ACC112 (cell line): Measurements from ENCODE around the gene KCNJ4.

Experiments used
- H2AFZ ChIP-seq: fragments of 200-600 bp; sonication (generic); one replicate; pipeline ENCODE4 v1.6.0; 2017; ENCODE audit warnings: antibody characterized with exemption, low read length; ENCODE audit not compliant: unreplicated experiment
- H3K27ac ChIP-seq: fragments of 200-600 bp; sonication (generic); 2 replicates; pipeline ENCODE4 v1.5.1; 2014; ENCODE audit warnings: low read depth, mild to moderate bottlenecking, antibody characterized with exemption, low read length, moderate library complexity
- H3K27me3 ChIP-seq: fragments of 200-600 bp; sonication (generic); 2 replicates; pipeline ENCODE4 v1.6.1; 2014; ENCODE audit warnings: mild to moderate bottlenecking, antibody characterized with exemption, low read length, moderate library complexity, mixed read lengths; ENCODE audit not compliant: insufficient read depth
- H3K36me3 ChIP-seq: fragments of 200-600 bp; sonication (generic); 2 replicates; pipeline ENCODE4 v1.6.1; 2016; ENCODE audit warnings: mild to moderate bottlenecking, antibody characterized with exemption, low read length, moderate library complexity, mixed read lengths; ENCODE audit not compliant: insufficient read depth
- H3K4me1 ChIP-seq: fragments of 200-600 bp; sonication (generic); one replicate; pipeline ENCODE4 v1.6.1; 2016; ENCODE audit warnings: low read length, mixed read lengths; ENCODE audit not compliant: insufficient read depth, unreplicated experiment, control insufficient read depth
- H3K4me3 ChIP-seq: fragments of 200-600 bp; sonication (generic); 2 replicates; pipeline ENCODE4 v1.5.1; 2014; ENCODE audit warnings: mild to moderate bottlenecking, low read depth, low read length
- H3K79me2 ChIP-seq: fragments of 200-600 bp; sonication (generic); one replicate; pipeline ENCODE4 v1.6.0; 2016; ENCODE audit warnings: low read length; ENCODE audit not compliant: control insufficient read depth, unreplicated experiment, insufficient read depth

The KCNJ4 gene

GRCh38 chr22:38461414-38462081 lies 6.5 kb upstream of the KCNJ4 start:
- no peak overlapping the region for H2AFZ ChIP-seq
- H3K79me2 ChIP-seq: no peaks in the 10 kb centered on the region
- H3K4me3 ChIP-seq: no peak overlapping the region
- peaks cover 18% of the 10 kb centered on the region for H3K27me3 ChIP-seq
- no peak overlapping the region for H3K27ac ChIP-seq
- no peaks in the 10 kb centered on the region for H3K36me3 ChIP-seq
- peaks cover 2% of the 10 kb centered on the region for H3K4me1 ChIP-seq

- H2AFZ ChIP-seq: no peak overlapping the region
- H3K4me1 ChIP-seq: no peaks in the 10 kb centered on the region
- H3K79me2 ChIP-seq: no peaks in the 10 kb centered on the region
- H3K27me3 ChIP-seq: peaks cover 23% of the 10 kb centered on the region
- no peaks in the 10 kb centered on the region for H3K36me3 ChIP-seq
- no peak overlapping the region for H3K4me3 ChIP-seq
- no peak overlapping the region for H3K27ac ChIP-seq
Observed at GRCh38 chr22:38461057-38461413, 6.0 kb upstream of the KCNJ4 start.

- Histone ChIP-seq H2AFZ (no peak overlapping the region), H3K4me3 (no peak overlapping the region), H3K4me1 (no peaks in the 10 kb centered on the region), H3K27ac (no peak overlapping the region), H3K27me3 (peaks cover 28% of the 10 kb centered on the region), H3K79me2 (no peaks in the 10 kb centered on the region), H3K36me3 (no peaks in the 10 kb centered on the region)
Observed at GRCh38 chr22:38460426-38460840, 5.4 kb upstream of the KCNJ4 start.

- no peak overlapping the region for H3K27ac ChIP-seq
- H2AFZ ChIP-seq: no peak overlapping the region
- no peaks in the 10 kb centered on the region for H3K4me1 ChIP-seq
- H3K79me2 ChIP-seq: no peaks in the 10 kb centered on the region
- H3K27me3 ChIP-seq: peaks cover 47% of the 10 kb centered on the region
- H3K4me3 ChIP-seq: no peak overlapping the region
- no peaks in the 10 kb centered on the region for H3K36me3 ChIP-seq
Observed at GRCh38 chr22:38456841-38457699, 2.1 kb upstream of the KCNJ4 start.

GRCh38 chr22:38456272-38456835 lies 1.4 kb upstream of the KCNJ4 start:
- no peaks in the 10 kb centered on the region for H3K79me2 ChIP-seq
- H3K36me3 ChIP-seq: no peaks in the 10 kb centered on the region
- H3K27me3 ChIP-seq: peaks cover 46% of the 10 kb centered on the region
- H3K27ac ChIP-seq: no peak overlapping the region
- no peaks in the 10 kb centered on the region for H3K4me1 ChIP-seq
- H2AFZ ChIP-seq: no peak overlapping the region
- no peak overlapping the region for H3K4me3 ChIP-seq

- no peak overlapping the region for H2AFZ ChIP-seq
- H3K4me3 ChIP-seq: no peak overlapping the region
- no peaks in the 10 kb centered on the region for H3K36me3 ChIP-seq
- no peak overlapping the region for H3K27ac ChIP-seq
- H3K79me2 ChIP-seq: no peaks in the 10 kb centered on the region
- H3K27me3 ChIP-seq: peaks cover 47% of the 10 kb centered on the region
- H3K4me1 ChIP-seq: no peaks in the 10 kb centered on the region
Observed at GRCh38 chr22:38455530-38456271, 702 bp upstream of the KCNJ4 start.

- H3K4me3 ChIP-seq: no peak overlapping the region
- H3K27me3 ChIP-seq: peaks cover 46% of the 10 kb centered on the region
- no peak overlapping the region for H3K27ac ChIP-seq
- H3K79me2 ChIP-seq: no peaks in the 10 kb centered on the region
- no peaks in the 10 kb centered on the region for H3K4me1 ChIP-seq
- H2AFZ ChIP-seq: no peak overlapping the region
- no peaks in the 10 kb centered on the region for H3K36me3 ChIP-seq
Observed at GRCh38 chr22:38454353-38455075, 485 bp downstream of the KCNJ4 start.

- no peak overlapping the region for H2AFZ ChIP-seq
Observed at GRCh38 chr22:38453996-38454352, 1.0 kb downstream of the KCNJ4 start.

GRCh38 chr22:38453066-38453672 lies 1.8 kb downstream of the KCNJ4 start:
- Histone ChIP-seq H3K4me1 (no peaks in the 10 kb centered on the region), H3K36me3 (no peaks in the 10 kb centered on the region), H3K27ac (no peak overlapping the region), H3K79me2 (no peaks in the 10 kb centered on the region), H2AFZ (no peak overlapping the region), H3K27me3 (peaks cover 46% of the 10 kb centered on the region), H3K4me3 (no peak overlapping the region)

More at GRCh38 chr22:38453996-38454352, 1.0 kb downstream of the KCNJ4 start:
- Histone ChIP-seq H3K36me3 (no peaks in the 10 kb centered on the region), H3K79me2 (no peaks in the 10 kb centered on the region), H3K4me3 (no peak overlapping the region), H3K27me3 (peaks cover 46% of the 10 kb centered on the region), H3K4me1 (no peaks in the 10 kb centered on the region), H3K27ac (no peak overlapping the region)
